GM18508 (cell line): ENCODE data around the gene ERICH6.

ENCODE experiments used
- ATAC-seq: cut with Tn5 transposase; IDR thresholded peaks from one replicate; pipeline ENCODE4 v1.9.1; 2021; ENCODE audit warnings: moderate number of reproducible peaks; ENCODE audit not compliant: insufficient read depth, unreplicated experiment

ERICH6 gene

DNA sequence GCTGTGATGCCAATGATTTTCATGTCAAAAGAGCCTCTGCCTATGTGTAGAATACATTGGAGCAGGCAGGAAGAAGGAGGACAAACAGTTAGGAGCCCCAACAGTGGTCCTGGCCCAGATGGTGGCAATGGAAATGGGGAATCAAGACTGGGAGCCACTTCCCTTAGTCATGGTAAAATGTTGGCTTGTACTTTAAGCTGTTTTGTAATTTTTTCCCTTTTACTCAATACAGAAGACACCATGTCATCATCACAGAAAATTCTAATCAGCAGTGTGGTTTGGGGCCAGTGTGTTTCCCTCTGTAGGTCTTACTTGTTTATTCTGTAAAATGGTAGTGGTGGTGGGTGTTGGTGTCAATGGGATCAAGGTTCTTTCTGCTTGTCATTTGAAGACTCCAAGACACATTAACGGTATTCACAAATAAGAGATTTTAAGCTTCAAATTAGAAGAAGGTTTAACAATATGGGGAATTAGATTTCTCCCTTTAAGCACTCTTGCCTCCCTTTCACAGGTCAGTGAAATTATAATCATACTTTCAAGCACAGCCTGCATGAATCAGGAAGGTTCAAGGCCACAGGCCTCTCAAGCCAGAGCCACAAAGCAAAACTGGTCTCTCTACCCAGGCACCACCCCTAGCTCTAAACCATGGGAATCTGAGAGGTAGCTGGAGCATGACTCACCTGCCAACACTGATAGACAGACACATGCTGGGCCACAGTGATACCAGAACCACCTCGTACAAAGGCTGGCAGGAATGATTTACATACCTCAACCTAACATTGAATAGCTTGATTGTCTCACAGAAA lies 34.4 kb upstream of the ERICH6 start:
- no peak for ATAC-seq

DNA sequence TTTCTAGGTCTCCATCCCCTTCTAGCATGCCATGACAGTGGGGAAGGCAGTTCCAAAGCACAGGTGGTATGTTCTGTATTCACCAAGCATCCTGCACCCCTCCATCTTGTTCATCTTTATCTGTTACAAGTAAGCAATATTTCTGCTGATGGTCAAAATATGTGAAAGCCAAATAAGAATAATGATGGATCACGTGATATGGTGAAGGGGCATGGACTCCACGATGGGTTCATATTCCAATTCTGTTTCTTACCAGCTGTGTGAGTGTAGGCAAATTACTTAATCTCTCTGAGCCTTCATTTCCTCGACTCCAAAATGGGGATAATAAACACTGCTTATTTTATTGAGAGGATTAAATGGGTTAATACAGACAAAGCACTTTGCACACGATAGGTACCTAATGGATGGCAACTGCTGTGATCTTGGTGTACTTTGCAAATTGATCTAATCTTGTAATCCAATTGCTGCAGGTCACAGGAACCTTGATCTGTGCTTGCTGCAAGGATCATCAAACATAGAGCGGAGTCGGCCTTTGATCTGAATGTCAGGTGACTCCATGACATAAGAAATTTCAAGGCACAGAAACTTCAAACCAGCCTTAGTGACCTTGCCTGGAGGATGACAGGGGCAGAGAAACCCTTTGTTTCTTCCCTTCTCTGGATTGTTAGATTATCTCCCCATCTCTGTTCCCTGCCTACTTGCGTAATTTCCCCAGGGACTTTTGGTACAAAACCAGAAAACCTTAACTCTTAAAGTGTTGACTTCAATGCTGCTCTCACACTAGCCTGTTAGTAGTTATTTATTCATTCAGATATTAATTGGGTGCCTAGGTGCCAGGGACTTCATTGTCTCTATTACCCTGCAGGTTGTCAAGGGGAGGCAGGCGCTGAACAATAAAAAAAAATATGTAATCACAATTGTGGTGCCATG lies 33.4 kb upstream of the ERICH6 start:
- ATAC-seq, result no peak

DNA sequence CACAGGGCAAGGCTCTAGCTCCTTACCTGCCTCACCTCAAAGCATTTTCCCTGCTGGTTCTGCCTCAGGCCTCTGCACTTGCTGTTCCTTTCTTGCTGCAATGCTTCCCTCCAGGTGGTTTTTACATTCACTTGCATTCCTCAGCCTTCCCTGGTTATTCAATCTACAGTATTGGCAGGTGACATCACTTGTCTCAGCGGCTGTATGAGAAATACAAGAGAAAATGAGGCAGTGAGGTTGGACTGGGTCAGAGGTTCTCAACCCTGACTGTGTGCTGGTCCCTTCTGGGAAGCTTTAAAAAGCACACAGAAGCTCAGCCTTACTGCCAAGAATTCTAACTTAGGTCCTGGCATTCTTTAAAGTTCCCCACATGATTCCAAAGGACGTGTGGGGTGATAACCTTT lies 32.6 kb upstream of the ERICH6 start:
- ATAC-seq, result no peak

- no peak for ATAC-seq
These were observed 31.0 kb upstream of the ERICH6 start for GRCh38 chr3:150734795-150735119.

- ATAC-seq, result no peak
These were observed 30.4 kb upstream of the ERICH6 start for GRCh38 chr3:150733936-150734794.

DNA sequence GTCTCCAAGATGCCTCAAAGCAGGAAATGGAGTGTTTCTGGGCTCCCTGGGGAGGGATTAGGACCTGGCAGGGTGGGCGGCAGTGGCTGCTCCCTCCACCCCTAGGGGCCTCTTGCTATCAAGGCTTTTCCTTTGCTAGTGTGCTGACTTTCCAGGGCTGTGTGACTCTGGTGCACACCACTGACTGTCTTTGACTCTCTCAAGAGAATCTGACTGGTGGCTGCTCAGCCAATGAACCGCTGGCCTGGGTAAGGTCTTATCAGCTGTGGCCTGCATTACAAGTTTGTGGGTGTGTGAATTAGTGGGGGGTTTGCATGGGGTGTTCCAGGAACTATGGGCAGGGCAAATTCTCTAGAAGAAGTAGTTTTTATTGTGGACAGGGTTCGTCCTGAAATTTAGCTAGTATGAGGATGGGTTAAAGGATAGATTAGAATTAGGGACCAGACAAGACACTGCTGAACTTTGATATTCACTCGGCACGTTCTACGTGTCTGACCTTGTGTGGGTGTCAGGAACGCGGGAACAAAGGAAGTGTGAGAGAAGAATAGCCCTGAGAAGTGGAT lies 29.7 kb upstream of the ERICH6 start:
- ATAC-seq, result no peak

- no peak for ATAC-seq
These were observed 26.1 kb upstream of the ERICH6 start for GRCh38 chr3:150729682-150730360.

DNA sequence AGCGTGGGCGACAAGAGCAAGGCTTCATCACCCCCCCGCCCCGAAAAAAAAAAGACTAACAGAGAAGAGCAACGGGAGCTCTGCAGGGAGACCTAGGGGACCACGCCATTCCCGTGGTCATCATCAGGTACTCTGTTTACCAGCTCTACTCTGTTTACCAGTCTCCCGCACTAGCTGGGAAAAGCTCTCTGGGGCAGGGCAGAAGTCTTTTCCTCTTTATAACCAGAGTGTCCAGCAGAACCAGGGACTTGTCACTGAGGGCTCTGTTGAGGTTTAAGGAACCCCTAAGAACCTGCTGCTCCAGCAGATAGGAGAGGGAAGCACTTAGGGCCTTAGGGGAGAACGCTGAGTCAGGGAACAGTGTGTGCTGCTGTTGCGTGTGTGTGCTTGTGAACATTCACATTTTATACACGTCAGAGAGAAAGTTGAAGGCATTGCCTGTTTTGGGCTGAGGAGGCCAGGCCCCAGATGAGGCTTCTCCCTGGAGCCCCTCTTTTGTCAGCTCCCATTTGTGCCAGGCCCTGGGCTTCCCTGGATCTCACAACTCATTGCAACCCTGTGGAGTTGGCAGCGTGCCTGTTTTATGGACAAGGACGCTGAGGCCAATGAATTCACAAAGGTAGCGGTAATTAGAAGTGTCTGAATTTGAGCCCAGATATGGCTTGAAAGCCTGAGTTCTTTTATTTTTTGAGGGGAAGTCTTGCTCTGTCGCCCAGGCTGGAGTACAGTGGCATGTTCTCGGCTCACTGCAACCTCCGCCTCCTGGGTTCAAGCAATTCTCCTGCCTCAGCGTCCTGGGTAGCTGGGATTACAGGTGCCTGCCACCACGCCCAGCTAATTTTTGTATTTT lies 24.2 kb upstream of the ERICH6 start:
- ATAC-seq, result no peak

GRCh38 chr3:150725548-150725947 lies 21.8 kb upstream of the ERICH6 start:
- no peak for ATAC-seq

GRCh38 chr3:150723946-150724345 lies 20.2 kb upstream of the ERICH6 start:
- no peak for ATAC-seq

DNA sequence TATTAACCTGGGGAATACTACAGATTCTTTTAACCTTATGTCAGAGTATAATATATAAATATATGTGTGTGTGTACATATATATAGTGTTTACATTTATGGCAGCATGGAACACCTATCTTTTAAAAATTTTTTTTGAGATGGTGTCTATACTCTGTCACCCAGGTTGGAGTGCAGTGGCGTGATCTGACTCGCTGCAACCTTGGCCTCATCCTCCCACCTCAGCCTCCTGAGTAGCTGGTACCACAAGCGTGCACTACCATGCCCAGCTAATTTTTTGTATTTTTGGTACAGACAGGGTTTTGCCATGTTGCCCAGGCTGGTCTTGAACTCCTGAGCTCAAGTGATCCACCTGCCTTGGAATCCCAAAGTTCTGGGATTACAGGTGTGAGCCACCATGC lies 18.5 kb upstream of the ERICH6 start:
- no peak for ATAC-seq

DNA sequence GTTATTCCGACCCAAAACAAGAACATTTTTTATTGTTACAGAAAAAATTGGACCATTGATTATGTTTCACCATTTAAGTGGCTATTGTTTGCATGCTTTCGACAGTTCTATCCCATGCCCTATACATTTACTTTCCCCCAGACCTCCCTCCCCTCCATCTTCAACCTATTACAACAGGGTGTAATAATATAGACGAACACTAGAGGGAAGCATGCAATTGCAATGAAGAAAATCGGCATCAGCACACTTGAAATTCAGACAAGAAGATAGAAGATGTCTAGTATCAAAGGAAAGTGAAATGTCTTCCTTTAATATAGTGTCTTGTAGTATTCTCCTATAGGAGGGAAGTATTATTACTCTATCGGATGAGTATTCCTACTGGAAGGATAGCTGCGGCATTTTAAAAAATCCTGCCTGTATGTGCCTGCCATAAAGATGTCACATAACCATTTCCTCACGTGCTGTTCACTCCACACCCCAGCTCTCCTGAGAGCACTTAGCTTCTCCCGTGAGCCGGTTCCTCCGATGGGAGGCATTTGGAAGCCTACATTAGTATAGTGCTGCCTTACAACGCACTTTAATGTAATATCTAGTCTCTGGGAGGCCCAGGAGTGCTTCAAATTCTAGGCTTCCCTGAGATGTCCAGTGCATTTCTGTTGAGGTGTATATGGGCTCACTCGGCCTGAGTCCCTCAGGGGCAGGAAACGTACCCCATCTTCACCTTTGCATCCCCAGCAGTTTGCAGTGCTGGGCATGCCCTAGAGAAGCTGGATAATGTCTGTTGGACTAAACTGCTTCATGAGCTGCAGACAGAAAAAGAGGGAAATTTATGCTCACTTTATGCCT lies 17.8 kb upstream of the ERICH6 start:
- no peak for ATAC-seq

DNA sequence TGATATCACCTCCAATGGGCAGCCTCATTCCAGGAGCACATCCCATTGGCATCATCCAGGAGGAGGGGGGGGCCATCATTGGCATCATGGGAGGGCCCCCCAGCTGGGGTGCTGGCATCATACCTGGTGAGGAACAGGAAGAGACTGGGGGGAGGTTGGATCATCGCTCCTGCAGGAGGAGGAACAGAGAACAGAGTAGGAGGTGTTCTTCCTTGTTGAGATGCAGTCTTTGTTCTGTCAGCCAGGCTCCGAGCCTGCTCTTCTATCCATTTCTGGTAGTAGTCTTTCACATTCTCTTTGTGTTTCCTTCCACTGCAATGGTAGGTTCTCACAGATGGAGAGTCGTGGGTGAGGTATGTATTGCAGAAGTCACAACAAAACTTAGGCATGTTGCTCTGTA lies 16.7 kb upstream of the ERICH6 start:
- no peak for ATAC-seq

- no peak for ATAC-seq
These were observed 6.4 kb upstream of the ERICH6 start for GRCh38 chr3:150710097-150710496.

GRCh38 chr3:150703299-150703755 lies 393 bp downstream of the ERICH6 start:
- ATAC-seq, result peak; percentile 11

GRCh38 chr3:150699068-150699639 lies 4.6 kb downstream of the ERICH6 start:
- no peak for ATAC-seq

DNA sequence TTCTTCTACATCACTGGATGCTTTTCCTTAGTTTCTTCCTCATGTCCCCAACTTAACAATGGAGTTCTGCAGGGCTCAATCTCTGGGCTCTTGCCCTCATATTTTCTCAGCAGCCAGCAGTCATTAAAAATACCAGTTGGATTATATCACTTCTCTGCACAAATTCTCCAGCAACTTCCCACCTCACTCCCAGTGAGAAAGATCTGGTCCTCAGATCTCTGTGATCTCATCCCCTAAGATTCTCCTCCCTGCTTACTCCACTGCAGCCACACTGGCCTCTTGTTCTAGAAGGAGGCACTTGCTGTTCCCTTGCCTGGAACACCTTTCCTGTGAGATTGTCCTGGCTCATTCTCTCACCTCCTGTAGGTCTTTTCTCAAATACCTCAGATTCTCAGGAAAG lies 6.1 kb downstream of the ERICH6 start:
- ATAC-seq, result no peak
